Adipose tissue (tissue), 3 donors: ENCODE data around the gene PRKAG2. TPM values are rescaled to one million over a fixed set of nuclear protein-coding genes. Genes with fewer than 3 reads are reported as not detected.

Experiments used
- H3K27ac ChIP-seq: one replicate; pipeline ENCODE4 v1.5.1; 2013; ENCODE audit warnings: low read depth, low read length
- WGBS, 3 donors: extraction: QIAGEN DNeasy Blood & Tissue Kit; methylation state at CpG; one replicate each; pipeline ENCODE4 v1.1.7; 2013; 5-methylcytosine and 5-hydroxymethylcytosine counted together
- polyA plus RNA-seq, 3 donors: library from polyadenylated mRNA; stranded (reverse); fragments of 200-250 nt; gene quantifications; one replicate each; pipeline ENCODE4 v1.2.3, GENCODE V29; 2013
- donor health status: healthy with polysubstance abuse.
- donor health status: Bipolar disorder and iron deficiency.
- donor health status: healthy.

PRKAG2 gene
- polyA plus RNA-seq, 3 donors = 8.1 to 23.1 (median 22.2) TPM

GRCh38 chr7:151696721-151697514 is 180.0 kb downstream of the PRKAG2 start:
- no peak overlapping the region for H3K27ac ChIP-seq
- WGBS, 3 donors = 79 to 81% (median 80%) methylated on average over 18 of the region's 18 CpGs

- H3K27ac ChIP-seq = no peak overlapping the region
- 84 to 93% (median 90%) methylated on average over 24 of the region's 24 CpGs for WGBS, 3 donors
Measured at GRCh38 chr7:151695951-151696541, 180.9 kb downstream of the PRKAG2 start.

- H3K27ac ChIP-seq = no peak overlapping the region
- WGBS, 3 donors = 45 to 57% (median 57%) methylated on average over 15 of the region's 15 CpGs
Measured at GRCh38 chr7:151694828-151695580, 181.9 kb downstream of the PRKAG2 start.

DNA sequence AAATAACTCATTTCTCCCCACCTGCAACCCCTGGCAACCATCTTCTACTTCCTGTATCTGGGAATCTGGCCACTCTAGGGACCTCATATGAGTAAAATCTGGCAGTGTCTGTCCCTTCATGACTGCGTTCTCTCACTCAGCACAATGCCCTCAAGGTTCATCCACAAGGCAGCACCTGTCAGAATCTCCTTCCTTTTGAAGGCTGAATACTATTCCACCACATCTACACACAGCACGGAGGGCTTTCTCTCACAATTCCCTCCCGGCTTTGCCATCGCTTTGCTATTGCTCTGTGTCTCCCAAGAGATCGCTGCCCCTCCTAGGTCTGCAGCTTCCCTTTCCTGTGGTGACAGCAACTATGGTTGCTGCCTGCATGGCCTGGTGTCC is 182.5 kb downstream of the PRKAG2 start:
- H3K27ac ChIP-seq = no peak overlapping the region
- WGBS, 3 donors = 66 to 89% (median 81%) methylated on average over 5 of the region's 5 CpGs

DNA sequence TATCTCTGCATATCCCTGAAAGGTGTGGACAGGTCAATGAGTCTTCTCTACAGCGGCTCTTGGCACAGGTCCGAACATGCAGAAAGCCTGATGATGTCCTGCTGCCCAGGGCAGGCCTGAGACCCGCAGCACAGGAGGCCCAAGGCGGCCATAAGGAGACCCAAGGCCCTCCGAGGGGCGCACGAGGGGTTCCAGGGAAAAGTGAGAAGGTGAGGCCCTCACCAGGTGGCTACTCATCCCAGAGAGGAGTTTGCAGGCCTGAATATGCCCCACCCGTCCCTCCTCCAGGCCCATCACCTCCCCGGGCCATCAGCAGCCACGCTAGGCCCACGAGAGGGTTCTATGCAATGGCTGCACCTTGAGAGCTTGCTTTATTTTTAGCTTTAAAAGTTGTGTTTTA is 183.8 kb downstream of the PRKAG2 start:
- no peak overlapping the region for H3K27ac ChIP-seq
- 85 to 88% (median 86%) methylated on average over 11 of the region's 11 CpGs for WGBS, 3 donors

DNA sequence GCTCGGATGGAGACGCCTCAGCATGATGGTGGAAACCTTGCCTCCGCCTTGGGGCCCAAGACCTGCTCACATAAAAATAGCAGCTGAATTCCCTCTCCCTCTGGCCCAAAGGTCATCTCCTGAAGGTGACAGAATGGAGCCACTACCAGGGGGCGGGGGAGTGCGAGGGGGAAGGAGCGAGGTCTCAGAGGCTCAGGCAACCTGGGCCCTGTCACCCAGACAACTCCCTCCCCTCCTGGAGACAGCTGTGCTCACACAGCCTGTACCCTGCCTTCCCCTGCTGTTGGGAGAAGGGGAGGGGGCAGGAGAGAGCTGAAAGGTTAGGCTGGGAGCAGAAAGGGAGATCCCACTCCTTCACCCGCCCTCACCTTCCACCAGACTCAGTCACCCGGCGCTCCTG is 184.2 kb downstream of the PRKAG2 start:
- no peak overlapping the region for H3K27ac ChIP-seq
- WGBS, 3 donors = 92 to 97% (median 93%) methylated on average over 9 of the region's 9 CpGs

GRCh38 chr7:151691449-151691848 is 185.5 kb downstream of the PRKAG2 start:
- WGBS, 3 donors = 71 to 98% (median 74%) methylated on average over 2 of the region's 2 CpGs
- no peak overlapping the region for H3K27ac ChIP-seq

GRCh38 chr7:151690606-151691005 is 186.3 kb downstream of the PRKAG2 start:
- 66 to 84% (median 73%) methylated on average over 6 of the region's 6 CpGs for WGBS, 3 donors
- H3K27ac ChIP-seq = no peak overlapping the region

DNA sequence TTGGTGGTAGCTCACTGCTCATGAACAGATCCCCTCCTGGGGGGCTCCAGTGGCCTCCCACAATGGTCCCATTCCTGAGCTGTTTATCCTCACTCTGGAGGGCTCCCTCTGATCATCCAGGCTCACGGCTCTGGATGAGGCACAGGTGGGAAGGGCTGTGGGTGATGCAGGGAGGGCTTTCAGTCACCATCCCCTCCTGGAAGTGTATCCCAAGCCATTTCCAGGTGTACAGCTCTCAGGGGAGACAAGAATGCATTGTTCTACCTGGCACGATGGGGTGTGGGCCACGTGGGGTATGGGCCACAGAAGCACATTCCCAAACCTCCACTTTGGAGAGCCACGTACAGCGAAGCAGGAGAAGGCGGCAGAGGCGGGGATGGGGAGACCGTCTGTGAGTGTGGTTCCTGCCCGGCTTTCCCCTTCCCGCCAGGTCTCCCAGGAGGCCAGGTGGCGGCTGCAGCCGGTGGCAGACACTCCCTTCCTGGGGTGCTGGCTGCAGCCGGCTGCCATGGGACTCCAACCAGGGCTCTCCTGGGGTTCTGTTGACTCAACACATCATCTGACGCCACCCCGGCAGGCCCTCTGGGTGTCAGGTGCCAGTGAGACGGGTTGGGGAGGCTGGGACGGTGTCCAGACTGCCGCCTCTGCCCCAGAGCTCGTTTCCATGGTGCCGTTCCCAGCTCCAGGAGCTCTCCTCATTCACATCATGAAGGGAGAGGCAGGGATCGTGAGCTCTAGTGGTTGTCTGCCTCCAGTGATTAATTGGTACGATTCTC is 187.5 kb downstream of the PRKAG2 start:
- 75 to 78% (median 77%) methylated on average over 22 of the region's 22 CpGs for WGBS, 3 donors
- H3K27ac ChIP-seq = no peak overlapping the region

- WGBS, 3 donors = 84 to 92% (median 89%) methylated on average over 19 of the region's 19 CpGs
- no peak overlapping the region for H3K27ac ChIP-seq
Measured at GRCh38 chr7:151688236-151688780, 188.6 kb downstream of the PRKAG2 start.

GRCh38 chr7:151687523-151688235 is 189.2 kb downstream of the PRKAG2 start:
- H3K27ac ChIP-seq = no peak overlapping the region
- WGBS, 3 donors = 49 to 63% (median 53%) methylated on average over 16 of the region's 16 CpGs

- H3K27ac ChIP-seq = no peak overlapping the region
- 84 to 87% (median 85%) methylated on average over 2 of the region's 2 CpGs for WGBS, 3 donors
Measured at GRCh38 chr7:151686826-151687225, 190.1 kb downstream of the PRKAG2 start.

DNA sequence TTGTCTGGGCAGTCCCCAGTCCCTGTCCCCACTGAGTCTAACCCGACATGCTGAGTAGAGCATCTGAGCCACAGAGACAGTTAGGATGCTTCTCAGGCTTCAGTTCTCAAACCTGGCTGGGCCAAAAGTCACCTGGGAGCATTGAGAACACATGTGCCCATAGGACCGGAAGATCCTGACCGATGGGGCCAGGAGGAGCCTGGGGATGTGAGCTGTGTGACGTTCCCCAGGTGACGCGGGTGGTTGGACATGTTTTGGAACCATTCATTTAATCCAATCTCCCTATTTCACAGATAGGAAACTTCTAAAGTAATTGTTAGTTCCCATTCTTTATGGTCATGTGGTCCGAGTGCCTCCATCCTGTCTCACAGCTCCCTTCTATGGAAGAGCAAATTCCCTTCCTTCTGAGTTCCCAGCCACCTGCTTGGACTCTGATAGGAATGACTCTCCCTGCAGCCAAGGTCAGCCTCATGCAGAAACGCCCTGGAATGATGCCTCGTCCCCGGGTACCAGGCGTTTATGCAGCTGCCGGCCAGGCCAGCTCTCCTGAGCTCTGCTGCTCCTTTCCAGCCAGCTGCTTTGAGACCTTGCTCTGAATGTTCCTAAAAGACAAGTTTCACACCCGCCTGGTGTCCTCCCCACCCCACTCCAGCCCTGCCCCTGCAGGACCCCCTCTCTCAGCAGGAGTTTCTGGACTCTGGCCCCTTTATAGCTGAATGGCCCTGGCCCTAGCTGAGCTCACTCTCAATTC is 190.7 kb downstream of the PRKAG2 start:
- no peak overlapping the region for H3K27ac ChIP-seq

DNA sequence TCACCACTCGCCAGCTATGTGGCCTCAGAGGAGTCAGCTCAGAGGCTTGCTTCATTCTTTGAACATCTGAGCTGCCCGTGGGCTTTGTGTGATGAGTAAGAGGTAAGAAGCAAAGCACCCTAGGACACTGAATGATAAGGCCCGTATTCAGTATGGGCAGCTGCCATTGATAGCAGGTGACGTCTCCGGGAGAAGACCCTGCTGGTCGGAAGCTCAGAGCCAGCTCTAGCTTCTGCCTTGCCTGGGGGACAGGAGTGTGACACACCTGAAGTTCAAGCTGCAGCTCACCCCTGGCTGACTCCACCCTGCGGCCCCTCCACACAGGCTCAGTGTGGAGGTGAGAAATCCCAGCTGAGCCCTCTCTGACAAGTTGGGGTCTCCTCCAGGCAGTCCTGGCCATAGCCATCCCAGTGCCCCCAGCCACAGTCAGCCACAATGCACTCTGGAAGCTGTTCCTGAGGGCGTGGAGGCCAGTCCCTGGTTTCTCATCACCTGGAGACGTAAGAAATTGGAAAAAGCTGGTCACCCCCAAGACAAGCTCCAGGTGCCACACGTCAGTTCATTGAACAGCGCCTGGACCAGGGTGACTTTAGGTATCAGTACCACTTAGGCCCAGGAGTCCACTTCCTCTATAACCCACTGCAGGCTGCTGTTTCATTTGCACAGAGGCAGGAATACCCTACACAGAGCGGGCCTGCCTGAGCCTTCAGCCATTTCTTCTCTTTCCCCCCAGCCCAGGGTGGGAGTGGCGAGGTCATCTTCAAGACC is 192.3 kb downstream of the PRKAG2 start:
- 94 to 95% (median 94%) methylated on average over 13 of the region's 13 CpGs for WGBS, 3 donors
- no peak overlapping the region for H3K27ac ChIP-seq

More for the DNA sequence above, 190.7 kb downstream of the PRKAG2 start:
- 73 to 87% (median 78%) methylated on average over 13 of the region's 13 CpGs for WGBS, 3 donors

GRCh38 chr7:151683615-151684407 is 193.1 kb downstream of the PRKAG2 start:
- WGBS, 3 donors = 90 to 91% (median 91%) methylated on average over 18 of the region's 18 CpGs
- H3K27ac ChIP-seq = no peak overlapping the region
